Stimulated activated CD4-positive, alpha-beta T cell treated with anti-CD3 and anti-CD28 coated beads, Interleukin-2, amount 100 ng/mL, for 24 hours (primary cell): ENCODE measurements around the gene PTPRN.
"Not testable (repeated sequence)": the region's sequence is repeated elsewhere in the genome, so short reads cannot be mapped to it uniquely, and the experiment has no call there.

Source experiments
- DNase-seq, 2 donors: peaks; one replicate each; pipeline ENCODE4 v3.0.0-alpha.2; 2020

Gene PTPRN

GRCh38 chr2:219306047-219306446, 3.2 kb downstream of the PTPRN start:
- DNase-seq: no peak

DNA sequence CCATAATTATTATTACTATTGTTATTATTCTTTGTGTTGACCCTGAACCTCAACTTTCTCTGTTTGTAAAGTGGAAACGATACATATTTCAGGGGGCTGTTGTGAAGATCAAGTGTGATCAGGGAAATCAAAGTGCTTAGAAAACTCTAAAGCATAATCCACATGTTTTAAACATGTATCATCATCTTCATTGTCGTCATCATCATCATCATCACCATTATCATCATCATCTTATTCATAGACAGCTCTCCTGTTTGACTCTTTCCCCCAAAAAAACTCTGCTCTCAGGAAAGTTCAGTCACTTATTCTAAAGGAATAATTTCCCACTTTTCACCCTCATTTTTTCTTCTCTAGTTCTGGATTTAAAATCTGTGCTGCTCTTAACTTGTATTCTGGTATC, 5.0 kb downstream of the PTPRN start:
- no peak for DNase-seq

DNA sequence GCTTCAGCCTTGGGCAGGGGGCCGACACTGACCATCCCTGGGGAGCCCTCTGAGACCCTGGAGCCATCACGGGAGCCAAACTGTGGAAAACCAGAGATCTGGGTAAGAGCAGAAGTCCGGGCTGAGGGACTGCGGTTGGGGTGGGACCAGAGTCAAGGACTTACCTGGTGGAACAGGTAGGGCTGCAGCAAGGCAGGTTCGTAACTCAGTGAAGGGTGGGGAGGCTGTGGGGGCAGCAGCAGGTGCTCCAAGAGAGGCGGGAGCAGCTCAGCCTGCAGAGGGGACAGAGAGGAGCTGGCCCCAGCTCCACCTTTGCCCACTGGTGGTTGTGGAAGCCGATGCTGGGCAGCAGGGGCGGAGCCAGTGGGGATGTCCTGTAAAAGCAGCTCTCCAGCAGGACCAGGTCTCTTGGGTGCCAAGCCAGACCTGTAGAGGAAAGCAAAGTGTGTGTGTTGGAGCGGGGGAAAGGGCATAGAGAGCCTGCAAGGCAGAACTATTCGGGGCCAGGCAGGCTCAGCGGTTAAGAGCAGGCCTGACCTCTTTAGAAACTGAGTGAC, 6.7 kb downstream of the PTPRN start:
- no peak for DNase-seq

GRCh38 chr2:219300022-219300421, 9.2 kb downstream of the PTPRN start:
- no peak for DNase-seq

DNA sequence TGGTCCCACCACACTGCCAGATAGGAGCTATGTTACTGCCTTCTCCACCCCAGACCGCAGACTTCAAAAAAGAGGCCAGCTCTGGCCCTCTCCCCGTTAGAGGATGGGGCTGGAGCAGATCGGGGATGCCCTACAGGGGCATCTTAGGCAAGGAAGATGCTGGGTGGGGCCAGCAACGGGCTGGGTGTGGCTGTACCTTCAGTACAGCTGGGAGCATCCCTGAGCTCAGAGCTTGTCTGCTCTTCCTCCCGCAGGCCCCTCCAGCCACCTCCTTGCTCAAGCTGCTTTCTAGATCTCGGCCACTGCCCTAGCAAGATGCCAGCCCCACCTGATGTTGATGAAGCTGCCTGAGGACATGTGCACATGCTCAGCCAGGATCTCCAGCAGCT, 9.8 kb downstream of the PTPRN start:
- DNase-seq: no peak

DNA sequence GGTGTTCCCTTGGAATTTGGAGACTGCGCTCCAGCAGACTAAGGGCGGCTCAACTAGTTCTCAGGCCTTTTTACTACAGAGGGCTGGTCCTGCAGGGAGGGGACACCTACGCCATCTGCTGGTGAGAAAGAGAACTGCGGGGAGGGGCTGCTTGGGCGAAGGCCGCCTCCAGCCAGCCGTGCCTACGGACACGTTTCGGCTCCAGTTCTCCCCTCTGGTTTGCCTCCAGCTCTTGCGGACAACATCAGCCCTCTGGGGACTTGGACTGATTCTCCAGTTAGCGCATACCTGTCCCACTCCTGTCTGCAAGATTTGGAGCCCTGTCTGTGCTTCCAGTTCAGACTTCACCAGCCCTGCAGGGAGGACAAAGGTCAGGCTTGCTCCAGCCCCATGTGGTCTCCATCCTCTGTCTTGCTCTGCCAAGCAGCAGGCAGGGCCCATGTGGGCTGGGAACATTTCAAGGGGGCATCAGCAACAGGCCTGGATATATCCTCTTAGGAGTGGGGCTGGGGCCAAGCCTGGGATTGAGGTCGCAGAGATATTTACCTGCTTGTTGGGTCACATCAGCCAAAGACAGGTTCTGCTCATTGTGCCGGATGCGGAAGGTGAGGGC, 10.3 kb downstream of the PTPRN start:
- peak; percentile 95 for DNase-seq

DNA sequence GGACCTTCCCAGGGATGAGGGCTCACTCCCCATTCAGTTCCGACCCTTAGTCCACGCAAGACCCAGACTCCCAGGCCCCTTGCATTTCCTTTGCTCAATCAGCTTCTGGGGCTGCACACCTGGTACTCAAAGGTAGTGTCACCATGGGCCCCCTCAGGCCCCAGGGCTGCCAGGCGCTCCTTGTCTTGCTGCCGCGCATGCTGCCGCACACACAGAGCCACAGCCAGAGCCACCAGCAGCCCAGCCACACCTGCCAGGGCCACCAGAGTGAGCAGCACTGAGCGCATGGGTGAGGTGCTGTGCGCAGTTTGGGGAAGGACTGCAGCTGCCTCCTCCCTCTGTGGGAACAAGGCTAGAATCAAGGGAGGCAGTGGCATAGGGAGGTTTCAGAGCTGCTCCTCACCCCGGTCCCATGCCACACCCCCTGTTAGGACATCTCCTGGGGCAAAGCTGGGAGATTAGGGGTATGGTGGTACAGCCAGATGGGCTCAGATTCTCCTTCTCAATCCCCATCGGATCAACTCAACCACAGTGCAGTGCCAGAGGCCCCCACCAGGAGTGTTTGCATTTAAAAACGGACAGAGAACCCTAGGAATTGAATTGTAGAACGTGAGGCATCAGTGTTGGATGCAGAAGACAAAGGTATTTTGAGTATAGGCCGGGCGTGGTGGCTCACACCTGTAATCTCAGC, 11.3 kb downstream of the PTPRN start:
- DNase-seq: no peak

- DNase-seq: no peak
These were observed 12.4 kb downstream of the PTPRN start for GRCh38 chr2:219296631-219297391.

- DNase-seq: no peak
These were observed 13.1 kb downstream of the PTPRN start for GRCh38 chr2:219296142-219296541.

- peak; percentile 90 to 92 for DNase-seq
These were observed 14.5 kb downstream of the PTPRN start for GRCh38 chr2:219294356-219295351.

DNA sequence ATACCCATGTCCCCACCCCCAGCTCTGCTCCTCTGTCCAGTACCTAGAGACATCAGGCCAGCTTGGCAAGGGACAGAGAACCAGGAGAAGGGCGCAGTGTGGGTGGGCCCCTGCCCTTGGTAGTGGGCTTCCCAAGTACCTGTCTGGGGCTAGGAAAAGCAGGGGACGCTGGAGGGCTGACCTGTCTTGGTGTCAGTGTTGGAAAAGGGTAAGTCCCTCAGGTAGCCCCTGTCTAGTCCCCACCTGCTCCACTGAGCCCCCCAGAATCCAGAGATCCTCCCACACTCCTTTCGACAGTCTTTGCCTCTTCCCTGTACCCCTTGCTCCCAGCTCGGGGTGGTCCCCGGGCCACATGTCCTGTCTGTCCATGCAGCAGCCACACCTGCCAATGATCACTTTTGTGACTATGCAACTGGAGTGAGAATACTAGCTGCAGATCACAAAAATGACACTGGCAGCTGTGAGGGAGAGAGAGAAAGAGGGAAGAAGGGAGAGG, 15.4 kb downstream of the PTPRN start:
- no peak for DNase-seq

DNA sequence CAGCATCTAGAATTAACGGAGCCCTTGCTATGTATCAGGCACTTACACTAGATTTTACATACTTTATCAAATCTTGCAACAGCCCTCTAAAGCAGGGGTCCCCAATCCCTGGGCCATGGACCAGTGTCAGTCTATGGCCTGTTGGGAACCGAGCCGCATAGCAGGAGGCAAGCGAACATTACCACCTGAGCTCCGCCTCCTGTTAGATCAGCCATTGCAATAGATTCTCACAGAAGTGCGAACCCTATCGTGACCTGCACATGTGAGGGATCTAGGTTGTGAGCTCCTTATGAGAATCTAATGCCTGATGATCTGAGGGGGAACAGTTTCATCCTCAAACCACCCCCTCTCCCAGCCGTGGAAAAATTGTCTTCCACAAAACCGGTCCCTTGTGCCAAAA, 16.6 kb downstream of the PTPRN start:
- no peak for DNase-seq

- no peak for DNase-seq
These were observed 17.2 kb downstream of the PTPRN start for GRCh38 chr2:219291910-219292490.

DNA sequence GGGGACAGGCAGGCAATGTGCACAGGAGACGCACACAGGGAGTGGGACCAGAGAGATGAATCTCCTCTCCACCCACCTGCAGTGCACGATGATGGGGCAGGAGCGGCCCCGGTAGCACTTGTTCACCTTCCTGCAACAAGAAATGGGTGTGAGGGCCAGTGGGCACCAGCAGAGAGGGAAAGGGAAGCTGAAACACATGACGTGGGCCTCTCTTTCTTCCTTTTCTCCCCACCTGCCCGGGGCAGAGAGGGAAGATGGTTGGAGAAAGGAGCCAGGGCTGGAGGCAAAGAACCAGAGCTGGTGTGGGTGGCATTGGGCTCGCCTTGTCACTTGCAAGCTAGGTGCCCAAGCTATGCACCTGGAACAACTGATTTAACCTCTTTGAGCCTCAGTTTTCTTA, 17.8 kb downstream of the PTPRN start:
- DNase-seq: no peak

- DNase-seq: no peak
These were observed 18.6 kb downstream of the PTPRN start for GRCh38 chr2:219290381-219291171.

DNA sequence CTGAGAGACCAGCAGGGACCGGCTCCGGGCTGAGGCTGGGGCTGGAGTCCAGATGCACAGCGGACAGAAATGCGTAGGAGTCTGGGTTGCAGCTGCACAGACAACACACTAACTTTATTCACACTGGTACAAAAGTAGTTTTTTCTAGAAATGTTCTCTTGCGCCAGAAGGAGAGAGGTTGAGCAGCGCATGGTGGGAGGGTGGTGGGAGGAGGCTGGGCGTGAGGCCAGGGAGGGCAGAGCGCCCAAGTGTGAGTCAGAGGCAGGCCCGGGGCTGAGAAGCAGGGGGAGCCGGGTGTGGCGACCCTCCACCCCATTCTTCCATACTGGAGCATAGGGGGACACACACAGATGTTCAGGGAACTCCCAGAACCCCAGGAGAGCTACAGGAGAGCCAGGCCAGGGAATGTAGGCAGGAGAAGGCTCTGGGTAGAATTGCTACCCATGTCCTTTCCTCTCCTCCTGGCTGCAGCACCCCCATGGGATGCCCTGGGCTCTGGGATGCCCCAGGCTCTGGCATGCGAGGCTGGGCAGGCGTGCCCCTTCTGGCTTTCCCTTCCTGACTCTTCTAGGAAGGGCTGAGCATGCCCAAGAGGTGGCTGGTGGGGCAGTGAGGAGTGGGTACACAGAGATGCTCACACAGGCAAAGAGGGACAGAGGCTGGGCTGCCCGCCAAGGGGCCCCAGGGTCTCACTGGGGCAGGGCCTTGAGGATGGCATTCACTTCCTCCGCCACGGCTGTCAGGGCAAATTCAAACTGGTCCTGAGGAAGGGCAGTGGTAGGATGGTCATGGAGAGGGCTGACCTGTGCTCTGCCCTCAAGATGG, 19.5 kb downstream of the PTPRN start:
- DNase-seq: no peak

GRCh38 chr2:219289195-219289536, 20.0 kb downstream of the PTPRN start:
- DNase-seq: no peak

DNA sequence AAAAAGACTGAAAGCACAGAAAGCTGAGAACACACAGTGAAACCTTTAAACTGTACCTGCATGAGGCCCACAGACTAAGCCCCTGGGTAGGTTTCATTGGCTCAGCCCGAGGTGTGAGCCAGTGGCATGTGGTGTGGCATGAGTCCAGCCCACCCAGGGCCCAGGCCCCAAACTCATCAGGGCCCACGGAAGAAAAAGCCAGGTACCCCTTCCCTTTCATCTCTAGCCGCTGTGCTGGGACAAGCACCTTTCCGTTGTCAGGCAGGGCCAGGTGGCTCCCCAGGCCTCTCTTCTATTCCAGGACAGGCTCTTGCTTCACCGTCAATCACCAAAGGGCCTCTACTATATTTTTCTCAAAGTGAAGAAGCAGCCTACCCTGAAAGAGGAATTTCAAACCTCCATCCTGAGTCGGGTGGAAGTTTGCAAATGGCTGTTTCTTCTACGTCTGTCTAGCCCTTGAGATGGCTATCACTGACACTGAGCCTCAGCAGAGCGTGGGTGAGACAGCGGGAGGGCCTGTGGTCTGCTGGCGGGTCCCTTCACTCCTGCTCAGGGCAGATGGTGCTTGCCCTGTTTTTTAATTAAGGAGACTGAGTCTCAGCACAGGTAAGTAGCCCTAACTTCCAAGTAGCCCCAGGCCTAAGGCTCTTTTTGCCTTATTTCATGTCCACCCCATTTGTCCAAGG, 21.5 kb downstream of the PTPRN start:
- no peak for DNase-seq

DNA sequence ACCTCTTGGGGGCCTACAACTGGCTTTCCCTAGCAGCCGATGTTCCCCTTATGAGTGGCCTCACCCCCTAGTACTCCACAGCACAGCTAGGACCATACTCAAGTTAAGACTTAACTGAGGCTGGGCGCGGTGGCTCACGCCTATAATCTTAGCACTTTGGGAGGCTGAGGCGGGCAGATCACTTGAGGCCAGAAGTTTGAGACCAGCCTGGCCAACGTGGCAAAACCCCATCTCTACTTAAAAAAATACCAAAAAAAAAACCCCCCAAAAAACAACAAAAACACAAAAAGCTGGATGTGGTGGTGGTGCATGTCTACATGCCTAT, 22.1 kb downstream of the PTPRN start:
- not testable (repeated sequence) for DNase-seq
